NB4 (cell line): ENCODE data around the gene TSPAN31.
"Not testable (repeated sequence)": the region's sequence is repeated elsewhere in the genome, so short reads cannot be mapped to it uniquely, and the experiment has no call there.

Source experiments
- DNase-seq: peaks from one replicate; pipeline ENCODE4 v3.0.0; 2010; ENCODE audit warnings: low read depth
- H3K4me3 ChIP-seq: one replicate; pipeline ENCODE4 v1.5.1; 2011; ENCODE audit warnings: mild to moderate bottlenecking, low read depth, low read length, moderate library complexity
- CTCF ChIP-seq: IDR thresholded peaks from one replicate; pipeline ENCODE4 v1.5.1; 2012; ENCODE audit warnings: low read depth, low read length
- MAX ChIP-seq: IDR thresholded peaks from 2 replicates; pipeline ENCODE4 v1.6.1; 2011; ENCODE audit warnings: low read depth, low read length
- MYC ChIP-seq: IDR thresholded peaks from 2 replicates; pipeline ENCODE4 v1.6.1; 2011; ENCODE audit warnings: low read depth, low read length
- POLR2A ChIP-seq: IDR thresholded peaks from 2 replicates; pipeline ENCODE4 v1.6.1; 2011; ENCODE audit warnings: mild to moderate bottlenecking; ENCODE audit not compliant: insufficient read length; ENCODE audit errors: extremely low read depth

Gene TSPAN31

GRCh38 chr12:57707250-57707649 is 37.6 kb upstream of the TSPAN31 start:
- no peak for DNase-seq
- TF ChIP-seq MAX (no peak), CTCF (no peak), POLR2A (no peak), MYC (no peak)
- H3K4me3 ChIP-seq, result no peak overlapping the region

- DNase-seq, result no peak
- no peak overlapping the region for H3K4me3 ChIP-seq
- TF ChIP-seq MAX, result no peak
- TF ChIP-seq MYC, result no peak
- TF ChIP-seq POLR2A, result no peak
These were observed 36.5 kb upstream of the TSPAN31 start for GRCh38 chr12:57708296-57708695.

- no peak overlapping the region for H3K4me3 ChIP-seq
- DNase-seq, result no peak
- TF ChIP-seq CTCF (no peak), POLR2A (no peak), MAX (no peak), MYC (no peak)
These were observed 32.1 kb upstream of the TSPAN31 start for GRCh38 chr12:57712701-57713100.

- DNase-seq, result no peak
- no peak overlapping the region for H3K4me3 ChIP-seq
- TF ChIP-seq MYC, result no peak
- TF ChIP-seq MAX, result no peak
- no peak for TF ChIP-seq CTCF
- TF ChIP-seq POLR2A, result no peak
These were observed 31.6 kb upstream of the TSPAN31 start for GRCh38 chr12:57713209-57713608.

GRCh38 chr12:57715036-57715748 is 29.6 kb upstream of the TSPAN31 start:
- H3K4me3 ChIP-seq, DNase-seq: not testable (repeated sequence)

- DNase-seq, result no peak
- TF ChIP-seq CTCF, result no peak
- no peak for TF ChIP-seq MYC
- H3K4me3 ChIP-seq, result no peak overlapping the region
These were observed 29.1 kb upstream of the TSPAN31 start for GRCh38 chr12:57715786-57716185.

GRCh38 chr12:57716305-57716704 is 28.5 kb upstream of the TSPAN31 start:
- H3K4me3 ChIP-seq, result no peak overlapping the region
- TF ChIP-seq CTCF (no peak), MYC (no peak), MAX (no peak), POLR2A (no peak)
- DNase-seq, result no peak
